HUES6 (cell line): ENCODE measurements around the gene C1orf87.

Source experiments
- H3K27ac ChIP-seq: 2 replicates; pipeline ENCODE4 v1.7.0; 2013; ENCODE audit warnings: low read depth, mild to moderate bottlenecking, low read length, inconsistent platforms
- H3K27me3 ChIP-seq: 2 replicates; pipeline ENCODE4 v1.6.1; 2013; ENCODE audit warnings: low read length; ENCODE audit not compliant: control insufficient read depth, insufficient read depth
- H3K36me3 ChIP-seq: 2 replicates; pipeline ENCODE4 v1.6.1; 2013; ENCODE audit warnings: low read length; ENCODE audit not compliant: control insufficient read depth, insufficient read depth
- H3K4me1 ChIP-seq: 2 replicates; pipeline ENCODE4 v1.6.1; 2013; ENCODE audit warnings: low read length; ENCODE audit not compliant: control insufficient read depth, insufficient read depth
- H3K4me3 ChIP-seq: 2 replicates; pipeline ENCODE4 v1.5.1; 2013; ENCODE audit warnings: low read depth, low read length
- H3K9ac ChIP-seq: one replicate; pipeline ENCODE4 v1.6.1; 2013; ENCODE audit warnings: mild to moderate bottlenecking, low read length
- H3K9me3 ChIP-seq: 2 replicates; pipeline ENCODE4 v1.6.1; 2013; ENCODE audit warnings: low read depth, low read length; ENCODE audit not compliant: control insufficient read depth, insufficient read depth

C1orf87 gene

DNA sequence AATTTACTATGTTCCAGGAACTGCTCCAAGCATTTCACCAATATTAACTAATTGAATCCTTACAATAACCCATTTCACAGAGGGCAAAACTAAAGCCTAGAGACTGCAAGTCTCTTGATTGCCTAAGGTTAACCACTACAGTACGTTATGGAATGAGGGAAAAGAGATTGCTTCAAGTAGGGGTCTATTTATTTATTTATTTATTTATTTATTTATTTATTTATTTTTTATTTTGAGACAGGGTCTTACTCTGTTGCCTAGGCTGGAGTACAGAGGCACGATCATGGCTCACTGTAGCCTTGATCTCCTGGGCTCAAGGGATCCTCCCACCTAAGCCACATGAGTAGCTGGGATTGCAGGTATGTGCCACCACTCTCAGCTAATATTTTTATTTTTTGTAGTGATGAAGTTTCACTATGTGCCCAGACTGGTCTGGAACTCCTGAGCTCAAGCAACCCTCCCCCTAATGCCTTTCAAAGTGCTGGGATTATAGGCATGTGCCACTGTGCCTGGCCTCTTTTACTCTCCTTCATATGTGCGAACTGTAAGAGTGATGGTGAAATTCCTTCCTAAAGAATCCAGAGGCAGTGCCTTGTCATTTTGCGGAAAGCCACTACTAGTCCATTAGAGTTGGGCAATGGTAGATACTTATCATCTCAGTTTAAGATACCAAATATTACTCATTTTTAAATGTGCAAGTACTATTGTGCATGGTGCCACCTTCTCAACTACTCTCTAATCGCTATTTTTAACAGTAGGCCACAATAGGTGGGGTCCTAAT, 81.3 kb downstream of the C1orf87 start:
- Histone ChIP-seq H3K27ac (no peak overlapping the region), H3K4me1 (no peaks in the 10 kb centered on the region)

DNA sequence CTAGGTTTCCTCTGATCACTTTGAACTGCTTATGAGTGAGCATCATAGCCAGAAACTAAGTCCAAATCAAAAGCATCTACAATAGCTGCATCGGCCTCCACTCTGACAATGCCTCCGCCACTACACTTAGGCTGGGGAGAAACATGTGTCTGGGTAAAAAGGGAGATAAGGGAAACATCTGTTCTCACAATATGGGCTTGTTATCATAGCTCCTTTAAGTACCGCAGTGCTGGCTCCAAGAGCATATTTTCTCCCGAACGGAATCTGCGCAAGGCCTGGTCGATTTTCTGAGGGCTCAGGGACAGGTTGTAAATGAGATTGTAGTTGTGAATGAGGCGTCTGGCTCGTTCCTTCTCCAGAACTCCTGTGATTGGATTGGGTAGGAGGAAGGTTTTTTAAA, 83.1 kb downstream of the C1orf87 start:
- H3K27me3 ChIP-seq, result no peaks in the 10 kb centered on the region; the same call in 1 of the 2 replicates
- H3K4me1 ChIP-seq, result peaks cover 9% of the 10 kb centered on the region; the same call in 1 of the 2 replicates
- no peak overlapping the region for H3K4me3 ChIP-seq
- no peaks in the 10 kb centered on the region for H3K36me3 ChIP-seq
- no peak overlapping the region for H3K27ac ChIP-seq
- no peak overlapping the region for H3K9ac ChIP-seq
- no peaks in the 10 kb centered on the region for H3K9me3 ChIP-seq

More for the DNA sequence above, 81.3 kb downstream of the C1orf87 start:
- Histone ChIP-seq H3K9ac (no peak overlapping the region), H3K9me3 (no peaks in the 10 kb centered on the region), H3K36me3 (no peaks in the 10 kb centered on the region), H3K27me3 (no peaks in the 10 kb centered on the region; the same call in 1 of the 2 replicates), H3K4me3 (no peak overlapping the region)

DNA sequence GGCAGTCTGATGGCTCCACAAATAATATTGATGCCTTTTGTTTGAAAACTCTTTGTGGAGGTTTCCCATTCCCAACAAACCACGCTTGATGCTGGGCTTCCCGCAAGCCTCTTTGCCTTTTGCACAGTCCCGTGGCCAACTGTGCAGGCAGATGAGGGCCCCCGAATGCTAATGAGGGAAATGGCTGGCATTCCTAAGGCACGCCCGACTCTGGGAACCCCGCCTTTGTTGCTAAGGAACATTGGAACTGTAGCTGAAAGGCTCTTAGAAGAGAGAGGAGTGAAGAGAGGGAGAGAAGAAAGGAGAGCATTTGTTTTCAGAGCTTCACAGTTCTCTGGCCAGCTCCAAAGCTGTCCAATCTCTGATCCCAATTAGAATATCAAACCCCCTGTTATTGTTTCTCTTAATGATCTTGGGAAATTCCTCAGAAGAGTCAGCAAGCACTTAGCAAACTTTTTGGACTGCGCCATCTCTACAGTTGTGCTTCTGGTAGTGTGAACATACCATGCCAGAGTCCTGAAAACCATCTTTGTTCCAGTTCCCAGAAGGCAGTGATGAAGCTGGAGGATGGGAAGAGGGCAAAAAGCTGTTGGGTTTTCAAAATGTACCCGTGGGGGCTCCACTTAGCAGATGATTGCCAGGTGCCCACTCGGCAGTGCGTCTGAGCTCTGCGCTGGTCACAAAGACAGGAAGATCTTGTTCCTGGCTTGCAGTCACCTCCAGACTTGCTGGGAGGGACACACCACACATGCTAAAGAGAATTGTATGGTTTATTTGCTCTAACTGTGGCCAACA, 86.9 kb downstream of the C1orf87 start:
- Histone ChIP-seq H3K4me3 (no peak overlapping the region), H3K36me3 (no peaks in the 10 kb centered on the region), H3K4me1 (peaks cover 9% of the 10 kb centered on the region; the same call in 1 of the 2 replicates), H3K27me3 (no peaks in the 10 kb centered on the region; the same call in 1 of the 2 replicates), H3K9ac (no peak overlapping the region), H3K27ac (no peak overlapping the region), H3K9me3 (no peaks in the 10 kb centered on the region)

DNA sequence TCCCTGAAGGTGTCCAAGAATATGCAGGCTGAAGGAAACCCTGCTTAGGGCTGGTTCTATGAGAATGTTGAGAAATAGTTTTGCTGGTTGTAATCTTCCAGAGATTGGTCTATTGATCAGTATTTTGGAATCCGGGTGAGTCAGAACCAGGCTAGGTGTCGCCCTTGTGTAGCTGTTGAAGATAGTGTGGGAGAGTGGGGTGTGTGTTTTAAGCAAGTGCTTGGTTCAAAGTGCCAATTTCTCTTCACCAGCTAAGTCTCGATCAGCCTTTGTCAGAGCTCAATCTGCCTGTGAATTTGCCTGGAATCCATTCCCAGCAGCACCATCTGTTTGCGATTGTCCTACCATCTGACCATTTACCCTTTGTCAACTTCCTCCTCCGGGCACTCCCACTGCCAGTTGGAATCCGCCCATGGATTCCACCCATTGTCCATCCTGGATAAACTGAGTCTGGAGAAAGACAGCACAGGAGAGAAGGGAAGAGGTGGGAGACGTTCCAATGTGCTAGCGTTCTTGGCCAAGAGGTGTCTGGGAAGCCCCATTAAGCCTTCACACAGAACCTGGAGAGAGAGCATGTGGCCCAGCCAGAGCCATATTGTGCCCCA, 87.6 kb downstream of the C1orf87 start:
- Histone ChIP-seq H3K36me3 (no peaks in the 10 kb centered on the region), H3K9me3 (no peaks in the 10 kb centered on the region), H3K4me1 (peaks cover 9% of the 10 kb centered on the region; the same call in 1 of the 2 replicates), H3K9ac (no peak overlapping the region), H3K27me3 (no peaks in the 10 kb centered on the region; the same call in 1 of the 2 replicates), H3K4me3 (no peak overlapping the region), H3K27ac (no peak overlapping the region)

DNA sequence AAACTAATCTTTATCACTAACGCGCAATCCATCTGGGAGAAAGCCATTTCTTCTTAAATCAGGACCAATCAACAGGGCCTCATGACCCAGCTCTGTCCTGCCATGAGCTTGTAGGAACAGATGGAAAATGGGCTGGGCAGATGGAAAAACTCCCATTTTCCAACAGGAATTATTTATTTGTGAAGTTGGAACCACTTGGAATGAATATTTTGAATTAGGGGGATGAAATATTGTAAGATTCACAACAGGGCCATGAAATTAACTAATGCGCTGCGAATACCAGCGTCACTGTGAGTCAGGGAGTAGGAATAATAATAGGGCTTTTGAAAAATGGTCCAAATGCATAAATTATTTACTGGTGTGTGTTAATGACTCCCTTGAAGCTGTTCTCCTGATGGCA, 93.9 kb downstream of the C1orf87 start:
- H3K27ac ChIP-seq, result no peak overlapping the region
- H3K9ac ChIP-seq, result no peak overlapping the region

DNA sequence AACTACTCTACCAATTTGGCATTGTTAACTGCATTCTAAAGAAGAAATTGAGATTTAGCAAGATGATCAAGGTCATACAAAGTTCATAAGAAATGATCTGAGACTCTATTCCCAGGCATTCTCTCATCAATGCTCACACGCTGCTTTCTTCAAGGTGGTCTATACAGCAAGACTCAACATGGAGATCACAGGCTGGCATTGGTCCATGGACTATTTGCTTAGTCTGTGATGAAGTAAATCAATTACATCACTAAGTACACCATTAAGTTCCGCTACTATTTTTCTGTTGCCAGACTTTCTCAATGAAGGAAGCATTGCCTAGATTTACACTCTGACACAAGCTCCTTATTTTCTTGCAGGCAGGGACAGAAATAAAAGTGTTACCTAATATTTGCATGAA, 95.1 kb downstream of the C1orf87 start:
- no peaks in the 10 kb centered on the region for H3K36me3 ChIP-seq
- no peak overlapping the region for H3K4me3 ChIP-seq
- H3K9me3 ChIP-seq, result no peaks in the 10 kb centered on the region
- no peaks in the 10 kb centered on the region for H3K4me1 ChIP-seq
- no peak overlapping the region for H3K9ac ChIP-seq
- H3K27me3 ChIP-seq, result peaks cover 17% of the 10 kb centered on the region
- no peak overlapping the region for H3K27ac ChIP-seq

More for the DNA sequence above, 93.9 kb downstream of the C1orf87 start:
- Histone ChIP-seq H3K4me3 (no peak overlapping the region), H3K27me3 (peaks cover 17% of the 10 kb centered on the region), H3K4me1 (no peaks in the 10 kb centered on the region), H3K9me3 (no peaks in the 10 kb centered on the region), H3K36me3 (no peaks in the 10 kb centered on the region)

DNA sequence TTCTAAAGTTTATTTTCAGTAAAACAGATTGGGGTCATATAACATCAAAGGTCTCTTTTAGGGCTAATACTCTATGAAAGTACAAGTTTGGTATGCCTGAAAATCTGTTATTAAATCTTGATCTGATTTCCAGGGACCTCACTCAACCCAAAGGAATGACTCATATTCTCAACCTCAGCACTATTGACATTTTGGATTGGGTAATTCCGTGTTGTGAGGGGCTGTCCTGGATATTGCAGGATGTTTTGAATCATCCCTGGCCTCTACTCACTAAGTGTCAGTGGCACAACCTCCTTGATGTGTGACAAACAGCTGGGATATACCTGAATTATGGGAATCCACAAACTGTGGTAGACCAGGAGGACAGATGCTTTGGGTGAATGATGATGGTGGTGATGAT, 95.5 kb downstream of the C1orf87 start:
- no peaks in the 10 kb centered on the region for H3K36me3 ChIP-seq
- H3K4me1 ChIP-seq, result no peaks in the 10 kb centered on the region
- H3K27me3 ChIP-seq, result peaks cover 17% of the 10 kb centered on the region
- H3K9me3 ChIP-seq, result no peaks in the 10 kb centered on the region
- no peak overlapping the region for H3K27ac ChIP-seq
- no peak overlapping the region for H3K4me3 ChIP-seq
- no peak overlapping the region for H3K9ac ChIP-seq

DNA sequence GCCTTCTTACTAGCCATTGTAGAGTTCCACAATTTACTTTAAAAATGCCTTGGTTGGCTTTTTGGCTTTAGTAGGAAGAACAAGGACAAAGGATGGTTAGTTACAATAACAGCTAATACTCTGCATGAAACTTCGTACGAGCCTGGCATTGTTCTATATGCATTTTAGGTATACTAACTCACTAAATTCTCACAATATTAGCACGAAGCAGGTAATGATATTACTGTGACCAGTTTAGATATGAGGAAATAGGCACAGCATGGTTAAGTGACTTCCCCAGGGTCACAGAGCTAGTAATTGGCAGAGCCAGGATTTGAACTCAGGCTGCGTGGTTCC, 96.5 kb downstream of the C1orf87 start:
- Histone ChIP-seq H3K9ac (no peak overlapping the region), H3K27me3 (peaks cover 17% of the 10 kb centered on the region), H3K36me3 (no peaks in the 10 kb centered on the region), H3K4me1 (no peaks in the 10 kb centered on the region), H3K27ac (no peak overlapping the region), H3K4me3 (no peak overlapping the region), H3K9me3 (no peaks in the 10 kb centered on the region)

DNA sequence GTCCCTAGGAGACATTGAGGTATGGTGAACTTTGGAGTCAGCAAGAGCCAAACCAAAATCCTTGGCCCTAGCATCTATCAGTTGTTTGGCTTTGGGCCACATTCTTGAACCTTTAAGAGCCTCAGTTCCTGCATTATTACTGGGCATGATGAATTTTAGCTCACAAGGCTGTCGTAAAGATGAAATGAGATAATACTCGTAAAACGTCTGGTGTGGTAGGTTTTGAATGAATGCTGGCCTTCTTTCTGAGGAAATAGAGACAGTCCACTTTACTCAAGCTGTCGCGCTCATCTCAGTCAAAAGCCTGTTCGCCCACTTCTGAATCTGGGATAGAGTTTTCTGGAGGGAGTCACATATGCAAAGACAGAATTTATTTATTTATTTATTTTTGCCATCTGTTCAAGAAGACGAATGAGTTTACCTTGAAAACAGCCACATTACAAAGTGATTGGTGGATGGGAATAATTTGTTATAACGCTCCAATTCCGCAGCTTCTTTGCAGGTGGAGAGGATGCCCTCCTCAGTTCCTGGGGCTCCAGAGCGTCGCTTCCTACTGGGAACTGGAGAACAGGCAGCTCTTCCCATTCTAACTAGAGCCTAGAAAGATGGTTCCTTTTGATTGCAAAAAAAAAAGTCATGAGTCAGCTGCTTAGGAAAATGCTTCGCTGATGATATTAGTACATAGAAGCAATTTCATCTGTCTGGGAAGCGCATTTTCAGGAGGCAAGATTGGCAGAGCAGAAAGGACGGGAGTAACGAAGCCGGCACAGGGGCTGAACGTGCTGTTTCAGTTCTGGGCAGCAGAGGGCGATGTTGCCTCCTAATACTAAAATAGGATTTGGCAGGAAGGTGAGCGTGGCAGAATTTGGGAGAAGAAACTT, 97.1 kb downstream of the C1orf87 start:
- Histone ChIP-seq H3K9me3 (no peaks in the 10 kb centered on the region), H3K36me3 (no peaks in the 10 kb centered on the region), H3K4me1 (no peaks in the 10 kb centered on the region), H3K27me3 (peaks cover 17% of the 10 kb centered on the region), H3K27ac (no peak overlapping the region), H3K9ac (no peak overlapping the region), H3K4me3 (peak overlapping the region; percentile 34; the same call in 1 of the 2 replicates)

DNA sequence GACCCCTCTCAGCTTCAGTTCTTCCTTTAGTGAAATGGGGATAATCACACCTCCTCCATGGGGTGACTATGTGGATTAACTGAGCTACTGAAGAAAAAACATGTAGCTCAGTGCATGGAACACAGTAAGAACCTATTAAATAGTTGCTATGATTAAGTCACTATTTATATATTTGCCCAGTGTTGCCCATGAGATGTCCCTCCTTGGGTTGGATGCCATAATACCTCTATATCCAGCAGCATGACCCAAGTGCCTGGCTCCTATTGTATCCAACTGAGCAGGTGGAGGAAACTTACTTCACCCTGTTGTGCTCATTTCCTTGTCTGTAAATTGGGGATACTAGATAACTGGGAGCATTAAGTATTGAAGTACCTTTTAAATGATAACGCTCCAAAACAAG, 99.9 kb downstream of the C1orf87 start:
- no peaks in the 10 kb centered on the region for H3K9me3 ChIP-seq
- H3K36me3 ChIP-seq, result no peaks in the 10 kb centered on the region
- peaks cover 17% of the 10 kb centered on the region for H3K27me3 ChIP-seq
- H3K4me3 ChIP-seq, result no peak overlapping the region
- no peaks in the 10 kb centered on the region for H3K4me1 ChIP-seq
- H3K9ac ChIP-seq, result no peak overlapping the region
- H3K27ac ChIP-seq, result no peak overlapping the region
